ENCODE results near the gene PIGR.
A peak's percentile ranks its signal among the peaks of the same experiment; 100 is the strongest.

PIGR gene

DNA sequence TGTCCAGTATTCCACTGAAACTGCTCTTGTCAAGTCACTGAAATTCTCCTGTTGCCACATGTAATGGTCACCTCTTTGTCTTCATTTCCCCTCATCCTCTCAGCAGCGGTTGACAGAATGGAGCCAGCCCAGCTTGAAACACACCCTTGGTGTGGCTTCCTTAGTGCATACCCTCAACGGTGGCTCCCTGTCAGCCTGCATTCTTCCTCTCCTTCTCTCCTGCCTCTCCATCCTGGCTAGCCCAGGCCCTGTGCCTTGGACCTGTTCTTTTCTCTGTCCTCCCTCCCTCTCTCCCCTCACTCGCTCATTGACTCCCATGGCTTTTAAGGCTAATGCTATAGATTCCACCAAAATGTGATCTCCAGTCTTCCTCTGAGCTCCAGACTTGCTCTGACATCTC lies 28.2 kb downstream of the PIGR start:
- no peak for DNase-seq (ENCODE audit: low read depth)
- no peaks in the 10 kb centered on the region for H3K9me3 ChIP-seq (ENCODE audit: control insufficient read depth, low read length)
- H3K4me3 ChIP-seq (ENCODE audit: low read length), result no peak overlapping the region
- no peaks in the 10 kb centered on the region for H3K4me1 ChIP-seq (ENCODE audit: control insufficient read depth, insufficient read depth, low read length)
- peaks cover 43% of the 10 kb centered on the region for H3K27me3 ChIP-seq (replicated peaks; ENCODE audit: control insufficient read depth, insufficient read depth, low read length)
- no peak overlapping the region for H3K9ac ChIP-seq (ENCODE audit: low read length)
- no peaks in the 10 kb centered on the region for H3K36me3 ChIP-seq (ENCODE audit: control insufficient read depth, insufficient read depth, low read length, severe bottlenecking)

DNA sequence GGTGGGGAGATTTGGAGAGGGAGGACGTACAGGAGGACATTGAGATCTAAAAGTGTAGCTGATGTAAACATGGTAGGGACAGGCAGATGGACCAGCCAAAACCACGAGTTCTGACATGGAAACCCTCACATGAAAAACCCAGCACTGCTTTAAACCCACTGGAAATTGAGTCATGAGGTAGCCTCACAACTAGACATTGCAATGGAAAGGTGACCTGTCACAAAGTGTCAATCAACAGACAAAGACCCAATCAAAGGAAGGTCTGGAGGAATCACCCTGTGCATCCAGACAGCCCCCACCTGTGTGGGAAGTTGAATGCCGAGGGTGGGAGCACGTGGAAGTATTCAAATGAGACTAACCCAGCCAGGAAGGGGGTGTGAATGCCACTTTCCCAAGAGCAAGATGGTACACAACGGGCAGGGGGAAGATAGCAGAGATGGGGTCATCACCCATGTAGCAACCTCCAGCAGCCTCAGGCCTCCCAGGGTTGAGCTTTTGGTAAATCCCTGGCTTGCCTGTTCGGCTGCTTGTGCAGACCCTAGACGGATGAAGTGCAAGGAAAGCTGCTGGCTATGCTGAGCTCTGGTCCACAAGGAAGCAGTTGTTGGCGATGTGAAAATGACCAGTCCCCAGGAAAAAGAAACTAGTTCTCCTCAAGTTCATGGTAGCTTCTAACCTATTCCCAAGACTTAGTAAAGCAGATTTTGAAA lies 30.1 kb downstream of the PIGR start:
- Histone ChIP-seq H3K9ac (ENCODE audit: low read length) (no peak overlapping the region), H3K27me3 (replicated peaks; ENCODE audit: control insufficient read depth, insufficient read depth, low read length) (peaks cover 39% of the 10 kb centered on the region), H3K9me3 (ENCODE audit: control insufficient read depth, low read length) (no peaks in the 10 kb centered on the region), H3K4me3 (ENCODE audit: low read length) (no peak overlapping the region), H3K36me3 (ENCODE audit: control insufficient read depth, insufficient read depth, low read length, severe bottlenecking) (no peaks in the 10 kb centered on the region), H3K4me1 (ENCODE audit: control insufficient read depth, insufficient read depth, low read length) (no peaks in the 10 kb centered on the region)
- DNase-seq (ENCODE audit: low read depth), result no peak

DNA sequence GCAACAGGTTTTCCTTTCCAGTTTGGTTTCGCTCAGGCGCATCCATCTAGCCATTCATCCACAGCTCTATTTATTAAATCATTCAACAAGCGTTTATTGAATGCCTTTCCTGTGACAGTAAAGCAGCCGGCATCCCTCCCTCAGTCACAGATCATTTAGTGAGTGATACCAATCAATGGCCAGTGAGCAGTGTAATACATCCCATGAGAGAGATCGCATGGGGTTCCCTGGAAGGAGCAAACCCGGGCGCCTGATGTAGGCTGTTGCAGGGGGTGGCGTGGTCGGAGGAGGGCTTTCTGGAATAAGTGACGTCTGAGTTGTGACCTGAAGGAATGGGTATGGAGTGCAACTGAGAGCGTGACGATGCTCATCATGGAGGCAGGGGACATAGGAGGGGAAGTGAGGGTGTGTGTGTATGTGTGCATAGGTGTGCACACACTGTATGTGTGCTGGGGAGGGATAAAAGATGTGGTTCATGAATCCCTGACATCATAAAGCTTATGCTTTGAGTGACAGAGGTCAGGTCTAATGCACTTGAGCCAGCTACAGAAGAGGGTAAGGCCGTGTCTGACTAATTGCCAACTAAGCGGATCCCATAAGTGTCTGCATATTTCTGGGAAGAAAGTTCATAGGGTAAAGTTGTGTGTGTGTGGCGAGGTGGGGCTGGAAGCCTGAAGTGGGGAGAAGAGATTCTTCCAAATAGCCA lies 31.1 kb downstream of the PIGR start:
- Histone ChIP-seq H3K4me1 (ENCODE audit: control insufficient read depth, insufficient read depth, low read length) (no peaks in the 10 kb centered on the region), H3K4me3 (ENCODE audit: low read length) (no peak overlapping the region), H3K27me3 (replicated peaks; ENCODE audit: control insufficient read depth, insufficient read depth, low read length) (peaks cover 41% of the 10 kb centered on the region), H3K36me3 (ENCODE audit: control insufficient read depth, insufficient read depth, low read length, severe bottlenecking) (no peaks in the 10 kb centered on the region), H3K9me3 (ENCODE audit: control insufficient read depth, low read length) (no peaks in the 10 kb centered on the region), H3K9ac (ENCODE audit: low read length) (no peak overlapping the region)
- no peak for DNase-seq (ENCODE audit: low read depth)

DNA sequence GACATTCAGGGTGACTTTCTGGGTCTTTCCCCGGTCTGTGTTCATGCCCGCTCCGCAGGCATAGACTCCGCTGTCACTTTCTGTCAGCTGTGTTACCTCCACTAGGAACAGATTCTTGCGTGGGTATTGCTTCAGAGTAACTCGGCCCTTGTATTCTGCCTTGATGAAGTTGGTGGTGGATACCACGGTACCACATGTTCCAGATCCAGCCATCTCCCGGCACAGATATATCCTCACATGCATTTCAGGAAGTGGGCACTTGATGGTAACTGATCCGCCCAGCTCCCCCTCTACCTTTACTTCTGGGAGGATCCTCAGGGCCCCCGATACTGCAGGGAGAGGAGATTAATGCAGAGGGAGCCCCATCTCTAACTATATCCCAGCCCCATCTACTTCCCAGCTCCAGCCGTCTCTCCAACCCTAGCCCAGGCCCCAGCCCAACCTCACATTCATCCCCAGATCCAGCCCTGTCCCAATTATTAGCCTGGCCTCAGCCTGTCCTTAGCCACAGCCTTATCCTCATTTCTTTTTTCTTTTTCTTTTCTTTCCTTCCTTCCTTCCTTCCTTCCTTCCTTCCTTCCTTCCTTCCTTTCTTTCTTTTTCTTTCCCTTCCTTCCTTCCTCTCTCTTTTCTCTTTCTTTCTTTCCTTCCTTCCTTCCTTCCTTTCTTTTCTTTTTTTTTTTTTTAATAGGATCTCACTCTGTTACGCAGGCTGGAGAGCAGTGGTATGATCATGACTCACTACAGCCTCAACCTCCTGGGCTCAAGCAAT lies 32.3 kb downstream of the PIGR start:
- Histone ChIP-seq H3K4me3 (ENCODE audit: low read length) (no peak overlapping the region), H3K27me3 (replicated peaks; ENCODE audit: control insufficient read depth, insufficient read depth, low read length) (peaks cover 48% of the 10 kb centered on the region), H3K4me1 (ENCODE audit: control insufficient read depth, insufficient read depth, low read length) (no peaks in the 10 kb centered on the region), H3K36me3 (ENCODE audit: control insufficient read depth, insufficient read depth, low read length, severe bottlenecking) (no peaks in the 10 kb centered on the region), H3K9me3 (ENCODE audit: control insufficient read depth, low read length) (no peaks in the 10 kb centered on the region), H3K9ac (ENCODE audit: low read length) (no peak overlapping the region)
- DNase-seq (ENCODE audit: low read depth), result no peak

DNA sequence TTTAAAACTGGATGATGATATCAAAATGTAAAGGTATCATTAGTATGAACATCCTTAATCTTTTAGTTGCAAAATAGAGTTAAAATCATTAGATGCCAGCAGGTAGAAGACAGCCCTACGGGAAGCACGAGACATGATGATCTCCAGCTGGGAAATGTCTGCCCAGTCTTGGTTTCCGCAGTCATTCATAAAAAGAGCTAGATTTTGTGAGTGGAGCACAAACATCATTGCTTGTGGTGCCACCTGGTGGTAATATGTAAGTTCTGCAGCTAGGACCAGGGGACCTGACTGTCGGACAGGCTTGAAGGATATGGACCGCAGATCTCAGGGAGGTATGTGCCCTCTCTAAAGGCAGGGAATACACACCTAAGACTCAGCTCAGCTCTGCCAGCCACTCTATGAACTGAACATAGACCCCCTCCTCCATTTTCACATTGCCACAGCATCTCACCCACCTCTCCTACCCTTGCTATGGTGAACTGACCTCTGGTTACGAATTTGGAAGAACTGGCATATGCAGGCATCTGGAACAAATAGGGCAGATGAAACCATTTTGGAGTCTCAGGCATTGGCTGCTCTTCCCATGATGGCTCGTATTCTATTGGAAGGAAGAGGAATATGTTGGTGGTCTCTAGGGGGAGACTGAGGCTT lies 33.7 kb downstream of the PIGR start:
- Histone ChIP-seq H3K4me1 (ENCODE audit: control insufficient read depth, insufficient read depth, low read length) (no peaks in the 10 kb centered on the region), H3K27me3 (replicated peaks; ENCODE audit: control insufficient read depth, insufficient read depth, low read length) (peaks cover 47% of the 10 kb centered on the region), H3K9ac (ENCODE audit: low read length) (no peak overlapping the region), H3K36me3 (ENCODE audit: control insufficient read depth, insufficient read depth, low read length, severe bottlenecking) (no peaks in the 10 kb centered on the region), H3K9me3 (ENCODE audit: control insufficient read depth, low read length) (no peaks in the 10 kb centered on the region), H3K4me3 (ENCODE audit: low read length) (no peak overlapping the region)
- DNase-seq (ENCODE audit: low read depth), result peak; percentile 94

DNA sequence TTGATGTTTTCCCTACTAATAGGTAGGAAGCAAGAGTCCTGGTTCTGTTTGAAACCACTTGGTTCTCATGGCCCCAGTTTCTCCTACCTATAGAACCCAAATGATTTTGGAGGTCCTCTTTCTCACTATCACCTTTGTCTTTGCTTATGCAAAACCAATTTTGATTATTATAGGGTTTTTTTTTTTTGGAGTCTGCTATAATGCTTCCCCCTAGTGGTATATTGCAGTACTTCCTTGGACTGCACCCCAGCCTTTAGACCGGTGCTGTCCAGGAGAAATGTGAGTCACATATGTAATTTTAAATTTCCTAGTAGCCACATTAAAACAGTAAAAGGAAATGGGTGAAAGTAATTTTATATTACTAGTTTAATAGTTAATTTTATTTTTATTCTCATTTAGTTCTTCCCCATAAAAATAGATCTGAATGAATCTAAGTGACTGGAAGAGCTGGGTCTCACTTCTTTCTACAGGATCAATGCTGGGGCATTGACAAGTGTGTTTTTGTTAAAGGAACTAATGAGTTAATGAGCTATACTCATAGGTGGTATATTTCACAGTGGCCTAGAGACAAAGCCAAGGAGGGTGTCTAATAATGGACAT lies 35.1 kb downstream of the PIGR start:
- no peaks in the 10 kb centered on the region for H3K4me1 ChIP-seq (ENCODE audit: control insufficient read depth, insufficient read depth, low read length)
- H3K4me3 ChIP-seq (ENCODE audit: low read length), result no peak overlapping the region
- DNase-seq (ENCODE audit: low read depth), result peak; percentile 89
- no peaks in the 10 kb centered on the region for H3K9me3 ChIP-seq (ENCODE audit: control insufficient read depth, low read length)
- H3K36me3 ChIP-seq (ENCODE audit: control insufficient read depth, insufficient read depth, low read length, severe bottlenecking), result no peaks in the 10 kb centered on the region
- H3K9ac ChIP-seq (ENCODE audit: low read length), result no peak overlapping the region
- H3K27me3 ChIP-seq (replicated peaks; ENCODE audit: control insufficient read depth, insufficient read depth, low read length), result peaks cover 40% of the 10 kb centered on the region

DNA sequence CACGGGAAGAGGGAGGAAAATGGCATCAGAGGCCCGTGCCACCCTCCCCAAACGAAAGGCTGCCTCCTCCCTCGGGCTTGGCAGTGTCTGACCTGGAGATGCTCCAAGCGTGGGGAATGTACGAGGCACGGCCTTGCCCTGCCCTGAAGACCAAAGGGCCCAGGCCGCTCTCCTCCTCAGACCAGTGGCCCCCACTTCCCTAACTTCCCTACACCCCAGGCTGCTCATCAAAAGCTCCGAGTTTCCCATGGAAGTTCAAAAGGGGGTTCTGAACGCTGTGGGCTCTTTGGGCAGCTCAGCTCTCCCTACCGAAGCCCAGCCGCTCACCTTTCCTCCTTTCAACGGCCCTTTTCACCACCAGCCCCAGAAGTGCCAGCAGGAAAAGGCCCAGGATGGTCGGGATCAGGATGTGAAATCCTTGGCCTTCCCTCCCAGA lies 36.4 kb downstream of the PIGR start:
- H3K36me3 ChIP-seq (ENCODE audit: control insufficient read depth, insufficient read depth, low read length, severe bottlenecking), result no peaks in the 10 kb centered on the region
- peak overlapping the region; percentile 67 for H3K4me3 ChIP-seq (ENCODE audit: low read length)
- H3K27me3 ChIP-seq (replicated peaks; ENCODE audit: control insufficient read depth, insufficient read depth, low read length), result peaks cover 29% of the 10 kb centered on the region
- peaks cover 3% of the 10 kb centered on the region for H3K4me1 ChIP-seq (ENCODE audit: control insufficient read depth, insufficient read depth, low read length)
- no peak for DNase-seq (ENCODE audit: low read depth)
- no peak overlapping the region for H3K9ac ChIP-seq (ENCODE audit: low read length)
- H3K9me3 ChIP-seq (ENCODE audit: control insufficient read depth, low read length), result no peaks in the 10 kb centered on the region

DNA sequence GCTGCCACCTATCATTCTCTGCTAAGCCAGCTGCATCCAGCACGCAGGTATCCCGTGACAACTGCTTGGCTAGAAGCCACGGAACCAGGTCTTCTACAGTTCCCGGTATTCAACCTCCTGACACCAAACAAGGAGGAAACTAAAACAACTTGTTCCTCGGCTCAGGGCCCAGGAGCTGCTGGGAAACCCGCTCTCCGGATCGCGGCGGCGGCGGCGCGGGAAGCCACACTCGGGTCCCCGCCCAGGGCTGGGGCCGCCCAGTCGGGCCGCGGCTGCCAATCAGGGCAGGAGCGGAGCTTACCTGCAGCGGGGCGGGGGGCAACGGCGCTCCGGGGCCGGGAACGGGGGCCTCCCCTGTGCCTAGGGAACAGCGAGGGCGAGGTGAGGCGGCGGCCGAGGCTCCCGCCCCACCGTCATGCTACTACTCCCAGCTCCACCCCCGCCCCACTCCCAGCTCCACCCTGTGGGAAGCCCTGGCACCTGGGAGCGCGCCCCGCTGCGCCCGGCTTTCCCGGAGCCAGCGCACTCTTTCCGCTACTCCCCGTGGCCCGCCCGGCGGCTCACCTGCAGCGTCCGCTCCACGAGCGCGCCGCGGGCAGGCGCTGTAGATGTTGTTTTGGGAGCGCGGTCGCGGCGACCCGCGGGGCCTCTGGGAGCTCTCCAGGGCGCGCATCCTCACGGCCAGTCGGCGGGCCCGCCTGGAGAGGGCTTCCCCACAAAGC lies 36.9 kb downstream of the PIGR start:
- H3K4me3 ChIP-seq (ENCODE audit: low read length), result peak overlapping the region; percentile 67
- DNase-seq (ENCODE audit: low read depth), result peak; percentile 42
- no peaks in the 10 kb centered on the region for H3K9me3 ChIP-seq (ENCODE audit: control insufficient read depth, low read length)
- no peaks in the 10 kb centered on the region for H3K36me3 ChIP-seq (ENCODE audit: control insufficient read depth, insufficient read depth, low read length, severe bottlenecking)
- H3K4me1 ChIP-seq (ENCODE audit: control insufficient read depth, insufficient read depth, low read length), result peaks cover 6% of the 10 kb centered on the region
- H3K27me3 ChIP-seq (replicated peaks; ENCODE audit: control insufficient read depth, insufficient read depth, low read length), result peaks cover 27% of the 10 kb centered on the region
- H3K9ac ChIP-seq (ENCODE audit: low read length), result no peak overlapping the region

DNA sequence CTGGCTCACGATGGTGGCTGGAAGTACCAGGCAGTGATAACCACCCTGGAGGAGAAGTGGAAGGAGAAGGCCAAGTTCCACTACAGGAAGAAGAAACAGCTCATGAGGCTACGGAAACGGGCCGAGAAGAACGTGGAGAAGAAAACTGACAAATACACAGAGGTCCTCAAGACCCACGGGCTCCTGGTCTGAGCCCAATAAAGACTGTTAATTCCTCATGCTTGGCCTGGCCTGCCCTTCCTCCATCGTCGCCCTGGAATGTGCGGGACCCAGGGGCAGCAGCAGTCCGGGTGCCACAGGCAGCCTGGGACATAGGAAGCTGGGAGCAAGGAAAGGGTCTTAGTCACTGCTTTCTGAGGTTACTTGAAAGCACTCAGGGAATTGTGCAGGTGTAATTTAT lies 38.2 kb downstream of the PIGR start:
- no peak for DNase-seq (ENCODE audit: low read depth)
- H3K4me3 ChIP-seq (ENCODE audit: low read length), result no peak overlapping the region
- H3K27me3 ChIP-seq (replicated peaks; ENCODE audit: control insufficient read depth, insufficient read depth, low read length), result peaks cover 15% of the 10 kb centered on the region
- H3K4me1 ChIP-seq (ENCODE audit: control insufficient read depth, insufficient read depth, low read length), result peaks cover 9% of the 10 kb centered on the region
- no peaks in the 10 kb centered on the region for H3K9me3 ChIP-seq (ENCODE audit: control insufficient read depth, low read length)
- no peak overlapping the region for H3K9ac ChIP-seq (ENCODE audit: low read length)
- no peaks in the 10 kb centered on the region for H3K36me3 ChIP-seq (ENCODE audit: control insufficient read depth, insufficient read depth, low read length, severe bottlenecking)

DNA sequence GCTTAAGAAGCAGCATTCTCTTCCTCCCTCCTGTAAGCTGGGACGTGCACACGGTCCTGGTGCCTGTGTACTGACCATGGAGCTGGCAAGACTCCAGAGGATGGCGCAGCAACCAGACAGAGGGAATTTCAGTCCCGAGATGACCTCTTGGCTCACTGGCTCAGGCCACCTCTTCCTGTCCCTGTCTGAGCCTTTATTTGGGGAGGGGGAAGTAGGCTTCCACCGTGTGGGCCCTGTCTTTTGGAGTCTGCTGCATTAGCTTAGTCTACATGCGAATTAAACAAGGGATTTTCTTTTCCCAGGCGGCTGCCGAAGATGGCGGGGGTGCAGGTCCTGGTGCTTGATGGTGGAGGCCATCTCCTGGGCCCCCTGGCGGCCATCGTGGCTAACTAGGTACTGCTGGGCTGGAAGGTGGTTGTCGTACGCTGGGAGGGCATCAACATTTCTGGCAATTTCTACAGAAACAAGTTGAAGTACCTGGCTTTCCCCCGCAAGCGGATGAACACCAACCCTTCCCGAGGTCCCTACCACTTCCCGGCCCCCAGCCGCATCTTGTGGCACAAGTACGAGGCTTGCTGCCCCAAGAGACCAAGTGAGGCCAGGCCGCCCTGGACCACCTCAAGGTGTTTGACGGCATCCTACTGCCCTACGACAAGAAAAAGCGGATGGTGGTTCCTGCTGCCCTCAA lies 38.8 kb downstream of the PIGR start:
- no peak for DNase-seq (ENCODE audit: low read depth)
- peaks cover 12% of the 10 kb centered on the region for H3K27me3 ChIP-seq (replicated peaks; ENCODE audit: control insufficient read depth, insufficient read depth, low read length)

More for the DNA sequence above, 38.8 kb downstream of the PIGR start:
- peaks cover 9% of the 10 kb centered on the region for H3K4me1 ChIP-seq (ENCODE audit: control insufficient read depth, insufficient read depth, low read length)
- H3K9ac ChIP-seq (ENCODE audit: low read length), result no peak overlapping the region
- no peak overlapping the region for H3K4me3 ChIP-seq (ENCODE audit: low read length)
- H3K36me3 ChIP-seq (ENCODE audit: control insufficient read depth, insufficient read depth, low read length, severe bottlenecking), result no peaks in the 10 kb centered on the region
- no peaks in the 10 kb centered on the region for H3K9me3 ChIP-seq (ENCODE audit: control insufficient read depth, low read length)

Measured in adipocyte (in vitro differentiated cells).